H1 (cell line): Measurements from ENCODE around the gene CRTC1. TPM values are rescaled to one million over a fixed set of nuclear protein-coding genes. Genes with fewer than 3 reads are reported as not detected.

Source experiments
- CTCF ChIA-PET: fragments of 300-600 bp; sonication (Branson Sonifier 250); formaldehyde crosslinking; loops from one replicate; lab custom pipeline; 2021; ENCODE audit not compliant: partially characterized antibody; lab: Charles Lee
- POLR2A ChIA-PET: fragments of 300-600 bp; sonication (Branson Sonifier 250); formaldehyde crosslinking; loops from one replicate; lab custom pipeline; 2021; ENCODE audit warnings: inconsistent platforms; ENCODE audit not compliant: partially characterized antibody; lab: Charles Lee
- DNase-seq, 2 experiments: peaks; one replicate each; pipeline versions ENCODE4 v3.0.0 to v3.0.0-alpha.2; 2010 to 2022; ENCODE audit warnings: low spot score in 2 of 2, low read depth in 1 of 2, mixed read lengths in 1 of 2
- FAIRE-seq: peaks from 2 replicates; lab custom pipeline; 2011; peaks lifted over from hg19 to GRCh38; lab: Jason Lieb, UNC
- H2AFZ ChIP-seq: 2 replicates; pipeline ENCODE4 v1.8.1; 2012; ENCODE audit warnings: low read length, inconsistent platforms
- H2AK5ac ChIP-seq: 2 replicates; pipeline ENCODE4 v1.6.1; 2013; ENCODE audit warnings: low read depth, low read length
- H2BK120ac ChIP-seq: replicated peaks from 2 replicates; pipeline ENCODE3; 2013; ENCODE audit warnings: low read depth, low read length, inconsistent platforms
- H2BK12ac ChIP-seq: 2 replicates; pipeline ENCODE4 v1.6.1; 2013; ENCODE audit warnings: low read depth, low read length
- H2BK15ac ChIP-seq: 2 replicates; pipeline ENCODE4 v1.6.1; 2013; ENCODE audit warnings: low read length
- H2BK20ac ChIP-seq: 2 replicates; pipeline ENCODE4 v1.6.1; 2013; ENCODE audit warnings: low read length
- H2BK5ac ChIP-seq: 2 replicates; pipeline ENCODE4 v1.6.1; 2013; ENCODE audit warnings: low read depth, low read length
- H3K14ac ChIP-seq: 2 replicates; pipeline ENCODE4 v1.6.1; 2013; ENCODE audit warnings: inconsistent platforms; ENCODE audit not compliant: insufficient read length
- H3K18ac ChIP-seq: 2 replicates; pipeline ENCODE4 v1.6.1; 2013; ENCODE audit warnings: low read length; ENCODE audit errors: extremely low read depth
- H3K23ac ChIP-seq: 2 replicates; pipeline ENCODE4 v1.6.1; 2013; ENCODE audit warnings: inconsistent platforms; ENCODE audit not compliant: insufficient read length
- H3K23me2 ChIP-seq: 2 replicates; pipeline ENCODE4 v1.6.1; 2013; ENCODE audit warnings: low read depth, low read length
- H3K27ac ChIP-seq: 2 replicates; pipeline ENCODE4 v1.6.1; 2011; ENCODE audit warnings: low read depth, low read length, inconsistent platforms
- H3K27me3 ChIP-seq, 4 experiments: replicated peaks in 1 of 4; 1 replicate in 1 of 4; 2 replicates in 3 of 4; pipeline versions ENCODE4 v1.6.1 to v1.8.1; 2011 to 2013; ENCODE audit warnings: low read length in 3 of 4, mild to moderate bottlenecking in 3 of 4, inconsistent platforms in 2 of 4, mixed read lengths in 2 of 4, moderate library complexity in 1 of 4; ENCODE audit not compliant: control insufficient read depth in 3 of 4, insufficient read depth in 3 of 4; ENCODE audit errors: extremely low read depth in 1 of 4
- H3K36me3 ChIP-seq, 4 experiments: 2 replicates each; pipeline versions ENCODE4 v1.6.1 to v1.8.1; 2011 to 2013; ENCODE audit warnings: mild to moderate bottlenecking in 4 of 4, low read length in 3 of 4, moderate library complexity in 2 of 4, control low read depth in 1 of 4, inconsistent platforms in 1 of 4; ENCODE audit not compliant: insufficient read depth in 4 of 4, control insufficient read depth in 2 of 4
- H3K4ac ChIP-seq: replicated peaks from 2 replicates; pipeline ENCODE3; 2013; ENCODE audit warnings: low read length, low read depth, mixed read lengths, inconsistent platforms; ENCODE audit not compliant: insufficient read length
- H3K4me1 ChIP-seq, 4 experiments: replicated peaks in 1 of 4; 1 replicate in 1 of 4; 2 replicates in 3 of 4; pipeline versions ENCODE4 v1.6.1 to v1.8.1; 2011 to 2013; ENCODE audit warnings: low read length in 3 of 4, inconsistent platforms in 2 of 4, mixed read lengths in 1 of 4; ENCODE audit not compliant: insufficient read depth in 4 of 4, control insufficient read depth in 3 of 4
- H3K4me2 ChIP-seq, 2 experiments: 2 replicates each; pipeline versions ENCODE4 v1.6.1 to v1.8.1; 2011 to 2013; ENCODE audit warnings: low read depth in 2 of 2, low read length in 2 of 2, control low read depth in 1 of 2, inconsistent platforms in 1 of 2, mild to moderate bottlenecking in 1 of 2; ENCODE audit not compliant: insufficient read depth in 1 of 2
- H3K4me3 ChIP-seq, 4 experiments: fragments of 200-600, 300-600 bp in 1 of 4; sonication (generic), shearing (Covaris generic), sonication (Bioruptor Twin) in 1 of 4; 2 replicates each; pipeline versions ENCODE4 v1.5.1 to v1.8.1; 2011 to 2016; ENCODE audit warnings: low read length in 4 of 4, low read depth in 3 of 4, control low read depth in 2 of 4, inconsistent platforms in 2 of 4, mild to moderate bottlenecking in 2 of 4, mixed read lengths in 1 of 4, moderate library complexity in 1 of 4; ENCODE audit not compliant: insufficient read depth in 2 of 4; ENCODE audit errors: extremely low read depth in 1 of 4
- H3K56ac ChIP-seq: replicated peaks from 2 replicates; pipeline ENCODE3; 2013; ENCODE audit warnings: low read depth, mild to moderate bottlenecking, mixed read lengths, low read length, inconsistent platforms; ENCODE audit not compliant: insufficient read length
- H3K79me1 ChIP-seq: 2 replicates; pipeline ENCODE4 v1.6.1; 2013; ENCODE audit warnings: low read depth, low read length, control low read depth
- H3K79me2 ChIP-seq, 2 experiments: 2 replicates each; pipeline versions ENCODE4 v1.6.1 to v1.8.1; 2012 to 2013; ENCODE audit warnings: low read length in 2 of 2, mild to moderate bottlenecking in 2 of 2, inconsistent platforms in 1 of 2; ENCODE audit not compliant: insufficient read depth in 2 of 2, control insufficient read depth in 1 of 2
- H3K9ac ChIP-seq, 4 experiments: replicated peaks in 1 of 4; 1 replicate in 1 of 4; 2 replicates in 3 of 4; pipeline versions ENCODE4 v1.6.1 to v1.8.1; 2011 to 2013; ENCODE audit warnings: low read depth in 3 of 4, low read length in 3 of 4, control low read depth in 2 of 4, mild to moderate bottlenecking in 2 of 4, moderate library complexity in 2 of 4, inconsistent platforms in 1 of 4; ENCODE audit errors: extremely low read depth in 1 of 4
- H3K9me3 ChIP-seq, 2 experiments: 2 replicates each; pipeline versions ENCODE4 v1.6.1 to v1.8.1; 2012 to 2013; ENCODE audit warnings: mild to moderate bottlenecking in 2 of 2, moderate library complexity in 2 of 2, control low read depth in 1 of 2, inconsistent platforms in 1 of 2, low read depth in 1 of 2, low read length in 1 of 2, mixed read lengths in 1 of 2; ENCODE audit not compliant: insufficient read depth in 2 of 2
- H4K20me1 ChIP-seq, 2 experiments: replicated peaks in 1 of 2; 2 replicates each; pipeline versions ENCODE3 to v1.8.1; 2011 to 2013; ENCODE audit warnings: inconsistent platforms in 2 of 2, low read length in 2 of 2, mild to moderate bottlenecking in 1 of 2; ENCODE audit not compliant: insufficient read depth in 2 of 2, control insufficient read depth in 1 of 2
- H4K5ac ChIP-seq: 2 replicates; pipeline ENCODE4 v1.6.1; 2013; ENCODE audit warnings: low read length, low read depth, mixed read lengths, inconsistent platforms; ENCODE audit not compliant: insufficient read length
- H4K8ac ChIP-seq: 2 replicates; pipeline ENCODE4 v1.8.0; 2013; ENCODE audit warnings: mild to moderate bottlenecking, moderate library complexity, low read length, inconsistent platforms; ENCODE audit not compliant: insufficient read depth; ENCODE audit errors: extremely low read depth
- H4K91ac ChIP-seq: replicated peaks from 2 replicates; pipeline ENCODE3; 2013; ENCODE audit warnings: low read length, mixed read lengths, inconsistent platforms; ENCODE audit not compliant: insufficient read length
- CBX5 ChIP-seq: fragments of 300-800, 300-1000 bp; sonication (generic); IDR thresholded peaks from 2 replicates; pipeline ENCODE4 v1.7.1; 2016; ENCODE audit warnings: antibody characterized with exemption, low read length, low read depth
- CHD2 ChIP-seq: IDR thresholded peaks from 2 replicates; pipeline ENCODE4 v1.6.1; 2012; ENCODE audit warnings: low read length, improper control_type of control experiment
- GABPA ChIP-seq: IDR thresholded peaks from 2 replicates; pipeline ENCODE4 v1.6.1; 2011; ENCODE audit warnings: mild to moderate bottlenecking, low read length, moderate library complexity, borderline replicate concordance; ENCODE audit not compliant: insufficient read depth
- GTF2F1 ChIP-seq: IDR thresholded peaks from 2 replicates; pipeline ENCODE4 v1.6.1; 2012; ENCODE audit warnings: low read depth, low read length, improper control_type of control experiment, borderline replicate concordance
- KDM1A ChIP-seq: fragments of 200-600, 300-600 bp; sonication (generic); IDR thresholded peaks from 2 replicates; pipeline ENCODE4 v1.7.1; 2016; ENCODE audit warnings: mild to moderate bottlenecking, low read length, borderline replicate concordance
- SP1 ChIP-seq: IDR thresholded peaks from 2 replicates; pipeline ENCODE4 v1.6.1; 2011; ENCODE audit warnings: low read depth, low read length
- SP2 ChIP-seq: IDR thresholded peaks from 2 replicates; pipeline ENCODE4 v1.6.1; 2012; ENCODE audit warnings: mild to moderate bottlenecking, low read length, inconsistent platforms
- TCF12 ChIP-seq: IDR thresholded peaks from 2 replicates; pipeline ENCODE4 v1.6.1; 2011; ENCODE audit warnings: low read depth, mild to moderate bottlenecking, low read length
- WGBS, 2 experiments: shearing (Covaris generic) in 1 of 2; methylation state at CpG; one replicate each; pipeline versions ENCODE4 v1.1.6 to v1.1.7; 2013 to 2015; ENCODE audit warnings: low lambda C conversion rate in 2 of 2, mixed read lengths in 2 of 2, inconsistent platforms in 1 of 2, low coverage in 1 of 2, missing lambda C conversion rate in 1 of 2; ENCODE audit not compliant: insufficient replicate concordance in 2 of 2, insufficient coverage in 1 of 2, insufficient read length in 1 of 2; ENCODE audit errors: extremely low coverage in 1 of 2, missing lambda C conversion rate in 1 of 2; 5-methylcytosine and 5-hydroxymethylcytosine counted together
- polyA plus RNA-seq, 7 experiments: library from polyadenylated mRNA; depleted of rRNA in 3 of 7; stranded (reverse) in 5 of 7; unstranded in 2 of 7; fragments of >200 nt in 5 of 7; fragments of 200-250 nt in 2 of 7; gene quantifications; 1 replicate in 5 of 7; 2 replicates in 1 of 7; 4 replicates in 1 of 7; pipeline versions ENCODE4 v1.2.1 to v1.2.3, GENCODE V29; 2011 to 2013; ENCODE audit warnings: missing spikeins in 2 of 7, mixed read lengths in 2 of 7
- total RNA-seq: library from RNA; stranded (reverse); fragmentation: NEBNext Ultra II Directional; extraction: Animal tissue kit (Norgen Biotek cat#: 25700); gene quantifications from 2 replicates; pipeline ENCODE4 v1.2.1, GENCODE V29; 2021
- TF ChIP-seq, protein P1 (sequence below), 3 experiments: IDR thresholded peaks; 1 replicate in 2 of 3; 2 replicates in 1 of 3; pipeline versions ENCODE4 v1.5.1 to v1.6.1; 2011; ENCODE audit warnings: low read length in 3 of 3, mild to moderate bottlenecking in 3 of 3, inconsistent platforms in 2 of 3, low read depth in 1 of 3, moderate library complexity in 1 of 3; ENCODE audit not compliant: insufficient read depth in 1 of 3; ENCODE audit errors: control extremely low read depth in 1 of 3
- TF ChIP-seq, protein P2 (sequence below): IDR thresholded peaks from 2 replicates; pipeline ENCODE4 v1.6.1; 2011; ENCODE audit warnings: low read depth, mild to moderate bottlenecking, low read length; ENCODE audit not compliant: insufficient read depth

CRTC1 gene
- total and polyA plus RNA-seq, 2 of the 8 experiments (the other 6 are each of a cell fraction or from before 2014, with no cell fraction given), result 2.9 to 8.5 TPM

DNA sequence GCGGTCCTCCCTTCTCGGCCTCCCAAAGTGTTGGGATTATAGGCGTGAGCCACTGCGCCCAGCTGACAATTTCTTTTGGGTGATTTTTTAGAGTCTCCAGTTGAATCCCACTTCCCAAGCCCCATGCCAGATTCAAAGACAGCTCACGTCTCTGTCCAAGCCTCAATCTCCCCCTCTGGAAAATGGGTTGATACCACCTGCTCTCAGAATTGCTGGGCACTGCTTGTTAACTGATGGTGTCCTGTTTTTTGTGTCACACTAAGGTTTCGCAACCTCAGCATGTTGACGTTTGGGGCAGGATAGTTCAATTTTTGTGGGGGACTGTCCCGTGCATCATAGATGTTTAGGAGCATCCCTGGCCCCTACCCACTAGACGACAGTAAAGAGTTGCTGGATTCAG is 134.1 kb downstream of the CRTC1 start:
- H3K4me1 ChIP-seq, result no peaks in the 10 kb centered on the region
- H3K27me3 ChIP-seq, result peaks cover 0 to 10% (median 6%) of the 10 kb centered on the region in 4 experiments; a peak in 3 of 7 replicates
- no peaks in the 10 kb centered on the region for H3K79me2 ChIP-seq
- H3K79me1 ChIP-seq, result no peaks in the 10 kb centered on the region
- H3K27ac ChIP-seq, result no peak overlapping the region
- ChIA-PET POLR2A (interaction anchor here (0.9 kb wide), 1 partner anchor 26 kb away, joined by 5 read pairs; the partner anchor contains the start of gene COMP), CTCF (no interaction called here)
- no peak overlapping the region for H3K18ac ChIP-seq
- DNase-seq, result no peak
- H3K4me2 ChIP-seq, result no peak overlapping the region
- TF ChIP-seq, protein P1, sequence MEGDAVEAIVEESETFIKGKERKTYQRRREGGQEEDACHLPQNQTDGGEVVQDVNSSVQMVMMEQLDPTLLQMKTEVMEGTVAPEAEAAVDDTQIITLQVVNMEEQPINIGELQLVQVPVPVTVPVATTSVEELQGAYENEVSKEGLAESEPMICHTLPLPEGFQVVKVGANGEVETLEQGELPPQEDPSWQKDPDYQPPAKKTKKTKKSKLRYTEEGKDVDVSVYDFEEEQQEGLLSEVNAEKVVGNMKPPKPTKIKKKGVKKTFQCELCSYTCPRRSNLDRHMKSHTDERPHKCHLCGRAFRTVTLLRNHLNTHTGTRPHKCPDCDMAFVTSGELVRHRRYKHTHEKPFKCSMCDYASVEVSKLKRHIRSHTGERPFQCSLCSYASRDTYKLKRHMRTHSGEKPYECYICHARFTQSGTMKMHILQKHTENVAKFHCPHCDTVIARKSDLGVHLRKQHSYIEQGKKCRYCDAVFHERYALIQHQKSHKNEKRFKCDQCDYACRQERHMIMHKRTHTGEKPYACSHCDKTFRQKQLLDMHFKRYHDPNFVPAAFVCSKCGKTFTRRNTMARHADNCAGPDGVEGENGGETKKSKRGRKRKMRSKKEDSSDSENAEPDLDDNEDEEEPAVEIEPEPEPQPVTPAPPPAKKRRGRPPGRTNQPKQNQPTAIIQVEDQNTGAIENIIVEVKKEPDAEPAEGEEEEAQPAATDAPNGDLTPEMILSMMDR (IDR thresholded peaks at IDR 0.05; ENCODE audit: control extremely low read depth in 1 of 3, insufficient read depth in 1 of 3, low read depth in 1 of 3, low read length in 3 of 3), result no peak
- TF ChIP-seq SP2 (no peak), GABPA (no peak), GTF2F1 (no peak), KDM1A (no peak), CHD2 (no peak), SP1 (no peak), CBX5 (no peak), TCF12 (no peak)
- TF ChIP-seq, protein P2, sequence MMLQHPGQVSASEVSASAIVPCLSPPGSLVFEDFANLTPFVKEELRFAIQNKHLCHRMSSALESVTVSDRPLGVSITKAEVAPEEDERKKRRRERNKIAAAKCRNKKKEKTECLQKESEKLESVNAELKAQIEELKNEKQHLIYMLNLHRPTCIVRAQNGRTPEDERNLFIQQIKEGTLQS, result no peak
- no peak overlapping the region for H4K8ac ChIP-seq
- H3K56ac ChIP-seq, result no peak overlapping the region
- no peak overlapping the region for H2BK5ac ChIP-seq
- no peak overlapping the region for H2BK120ac ChIP-seq
- no peak overlapping the region for H3K9ac ChIP-seq
- H2AK5ac ChIP-seq, result no peak overlapping the region
- H4K5ac ChIP-seq, result no peak overlapping the region
- H2AFZ ChIP-seq, result no peak overlapping the region
- no peak overlapping the region for H3K4me3 ChIP-seq
- 93% methylated on average over 9 of the region's 9 CpGs; no CpG with 5 or more reads in 1 of the 2 experiments for WGBS, 2 experiments
- H3K36me3 ChIP-seq, result no peaks in the 10 kb centered on the region
- H2BK15ac ChIP-seq, result no peak overlapping the region
- H3K4ac ChIP-seq, result no peak overlapping the region
- no peak for FAIRE-seq
- peaks cover 0 to 2% of the 10 kb centered on the region in 2 experiments for H4K20me1 ChIP-seq
- no peaks in the 10 kb centered on the region for H3K23me2 ChIP-seq
- no peaks in the 10 kb centered on the region for H3K9me3 ChIP-seq
- no peak overlapping the region for H4K91ac ChIP-seq
- H3K14ac ChIP-seq, result no peak overlapping the region
- no peak overlapping the region for H2BK12ac ChIP-seq
- H2BK20ac ChIP-seq, result no peak overlapping the region
- H3K23ac ChIP-seq, result no peak overlapping the region
